ENCODE results near the gene AGAP1. TPM values are rescaled to one million over a fixed set of nuclear protein-coding genes. Genes with fewer than 3 reads are reported as not detected.

AGAP1 gene
- total RNA-seq, 1 donor from 2014 or later = 33.4 TPM

GRCh38 chr2:235462415-235462790 lies 31.4 kb upstream of the AGAP1 start:
- H3K4me3 ChIP-seq = no peak overlapping the region
- ATAC-seq = no peak
- no peak for TF ChIP-seq CTCF (IDR thresholded peaks at IDR 0.05)

GRCh38 chr2:235463893-235464292 lies 29.9 kb upstream of the AGAP1 start:
- DNase-seq = peak; percentile 82
- intact Hi-C loops (cut with DNase I) = no loop called here
- peak; percentile 60 for ATAC-seq
- TF ChIP-seq CTCF (IDR thresholded peaks at IDR 0.05) = no peak
- Histone ChIP-seq H3K4me1 (no peaks in the 10 kb centered on the region), H3K36me3 (no peaks in the 10 kb centered on the region), H3K27ac (no peak overlapping the region), H3K27me3 (no peaks in the 10 kb centered on the region), H3K4me3 (no peak overlapping the region), H3K9me3 (no peaks in the 10 kb centered on the region)

More at GRCh38 chr2:235462415-235462790, 31.4 kb upstream of the AGAP1 start:
- no peaks in the 10 kb centered on the region for H3K9me3 ChIP-seq
- intact Hi-C loops (cut with DNase I) = no loop called here
- no peak for DNase-seq
- H3K27ac ChIP-seq = no peak overlapping the region
- no peaks in the 10 kb centered on the region for H3K4me1 ChIP-seq
- no peaks in the 10 kb centered on the region for H3K36me3 ChIP-seq
- H3K27me3 ChIP-seq = no peaks in the 10 kb centered on the region

- intact Hi-C loops (cut with DNase I) = no loop called here
- Histone ChIP-seq H3K4me1 (peaks cover 4% of the 10 kb centered on the region), H3K27me3 (no peaks in the 10 kb centered on the region), H3K4me3 (no peak overlapping the region), H3K27ac (no peak overlapping the region), H3K9me3 (no peaks in the 10 kb centered on the region), H3K36me3 (no peaks in the 10 kb centered on the region)
- DNase-seq = no peak
- no peak for ATAC-seq
- TF ChIP-seq CTCF (IDR thresholded peaks at IDR 0.05) = no peak
Observed at GRCh38 chr2:235467588-235467987, 26.3 kb upstream of the AGAP1 start.

- H3K4me3 ChIP-seq = no peak overlapping the region
- TF ChIP-seq CTCF (IDR thresholded peaks at IDR 0.05) = no peak
- DNase-seq (no peak), ATAC-seq (peak; percentile 71)
- no peaks in the 10 kb centered on the region for H3K36me3 ChIP-seq
- intact Hi-C loops (cut with DNase I) = no loop called here
- no peak overlapping the region for H3K27ac ChIP-seq
- no peaks in the 10 kb centered on the region for H3K9me3 ChIP-seq
- H3K4me1 ChIP-seq = peaks cover 4% of the 10 kb centered on the region
- H3K27me3 ChIP-seq = no peaks in the 10 kb centered on the region
Observed at GRCh38 chr2:235468978-235469655, 24.7 kb upstream of the AGAP1 start.

- H3K27ac ChIP-seq = no peak overlapping the region
- ATAC-seq (no peak), DNase-seq (no peak)
- no peak for TF ChIP-seq CTCF (IDR thresholded peaks at IDR 0.05)
- H3K36me3 ChIP-seq = no peaks in the 10 kb centered on the region
- no peaks in the 10 kb centered on the region for H3K9me3 ChIP-seq
- H3K27me3 ChIP-seq = no peaks in the 10 kb centered on the region
- intact Hi-C loops (cut with DNase I) = no loop called here
- H3K4me1 ChIP-seq = peaks cover 4% of the 10 kb centered on the region
- no peak overlapping the region for H3K4me3 ChIP-seq
Observed at GRCh38 chr2:235471186-235471747, 22.6 kb upstream of the AGAP1 start.
